ENCODE data around the gene SPINK8.

- TF ChIP-seq CTCF (IDR thresholded peaks at IDR 0.05; ENCODE audit: low read length), result no peak
- TF ChIP-seq EZH2 (IDR thresholded peaks at IDR 0.05; ENCODE audit: borderline replicate concordance, low read length), result no peak
These were observed 23.0 kb upstream of the SPINK8 start for GRCh38 chr3:48356419-48356818.

Measured in OCI-LY1 (cell line).